ENCODE measurements around the gene CCDC88C. TPM values are rescaled to one million over a fixed set of nuclear protein-coding genes. Genes with fewer than 3 reads are reported as not detected.

Gene CCDC88C
- total RNA-seq, 1 donor from 2014 or later: 12.4 TPM

- Histone ChIP-seq H3K4me3 (ENCODE audit: insufficient read depth, low read depth, low read length) (no peak overlapping the region), H4K20me1 (ENCODE audit: insufficient read depth, low read length) (no peaks in the 10 kb centered on the region), H3K27ac (ENCODE audit: low read depth, low read length) (no peak overlapping the region), H3K9ac (ENCODE audit: low read length) (no peak overlapping the region), H3K9me3 (ENCODE audit: insufficient read depth, low read depth, low read length) (no peaks in the 10 kb centered on the region), H3K36me3 (ENCODE audit: insufficient read depth, low read length) (no peaks in the 10 kb centered on the region), H3K79me2 (ENCODE audit: insufficient read depth, low read length) (no peaks in the 10 kb centered on the region), H3K4me1 (ENCODE audit: insufficient read depth, low read length) (no peaks in the 10 kb centered on the region), H2AFZ (ENCODE audit: low read depth, low read length) (no peak overlapping the region), H3K27me3 (ENCODE audit: insufficient read depth, low read length) (no peaks in the 10 kb centered on the region), H3K4me2 (ENCODE audit: low read length) (no peak overlapping the region)
- Mint-ChIP-seq H3K27me3 (ENCODE audit: low read depth, unreplicated experiment) (peaks cover 2% of the 10 kb centered on the region), H3K4me3 (ENCODE audit: unreplicated experiment) (no peak overlapping the region), H3K36me3 (ENCODE audit: low read depth, unreplicated experiment) (peaks cover 2% of the 10 kb centered on the region), H3K9me3 (ENCODE audit: unreplicated experiment) (no peaks in the 10 kb centered on the region), H3K4me1 (ENCODE audit: low read depth, unreplicated experiment) (no peaks in the 10 kb centered on the region), H3K27ac (ENCODE audit: unreplicated experiment) (no peak overlapping the region)
- FAIRE-seq: no peak
- TF ChIP-seq CTCF (IDR thresholded peaks at IDR 0.05; ENCODE audit: insufficient read depth, low read depth, low read length): no peak
- no peak for TF ChIP-seq EZH2 (IDR thresholded peaks at IDR 0.05; ENCODE audit: insufficient read depth, low read length)
- DNase-seq (ENCODE audit: low read depth): no peak
Measured at GRCh38 chr14:91274796-91275195, 142.8 kb downstream of the CCDC88C start.

DNA sequence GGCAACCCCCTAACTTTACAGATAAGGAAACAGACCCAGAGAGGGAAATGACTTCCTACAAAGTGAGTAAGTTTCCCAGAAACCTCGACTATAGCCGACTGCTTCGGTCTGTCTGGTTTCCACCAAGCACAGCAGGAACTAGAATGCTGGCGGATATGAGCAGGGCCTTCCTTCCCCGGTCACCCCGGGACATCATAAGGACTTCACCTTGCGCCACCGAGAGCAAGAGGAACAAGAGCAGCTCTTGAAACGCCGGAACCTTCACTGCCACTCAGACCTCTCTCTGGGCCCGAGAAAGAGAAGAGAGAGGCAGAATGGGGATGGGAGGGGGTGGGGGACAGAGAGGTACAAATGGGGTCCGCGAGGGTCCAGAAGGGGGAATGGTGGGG, 143.7 kb downstream of the CCDC88C start:
- no peaks in the 10 kb centered on the region for H3K27me3 ChIP-seq (ENCODE audit: insufficient read depth, low read length)
- H3K27me3 Mint-ChIP-seq (ENCODE audit: low read depth, unreplicated experiment): peaks cover 5% of the 10 kb centered on the region
- no peak overlapping the region for H3K4me2 ChIP-seq (ENCODE audit: low read length)
- no peaks in the 10 kb centered on the region for H3K4me1 ChIP-seq (ENCODE audit: insufficient read depth, low read length)
- FAIRE-seq (no peak), DNase-seq (ENCODE audit: low read depth) (no peak)
- H3K36me3 Mint-ChIP-seq (ENCODE audit: low read depth, unreplicated experiment): no peaks in the 10 kb centered on the region
- H3K4me1 Mint-ChIP-seq (ENCODE audit: low read depth, unreplicated experiment): no peaks in the 10 kb centered on the region
- no peaks in the 10 kb centered on the region for H3K36me3 ChIP-seq (ENCODE audit: insufficient read depth, low read length)
- H3K4me3 Mint-ChIP-seq (ENCODE audit: unreplicated experiment): no peak overlapping the region
- no peak overlapping the region for H3K27ac ChIP-seq (ENCODE audit: low read depth, low read length)
- H3K9me3 ChIP-seq (ENCODE audit: insufficient read depth, low read depth, low read length): no peaks in the 10 kb centered on the region
- H3K79me2 ChIP-seq (ENCODE audit: insufficient read depth, low read length): no peaks in the 10 kb centered on the region
- H2AFZ ChIP-seq (ENCODE audit: low read depth, low read length): no peak overlapping the region
- H4K20me1 ChIP-seq (ENCODE audit: insufficient read depth, low read length): no peaks in the 10 kb centered on the region
- no peaks in the 10 kb centered on the region for H3K9me3 Mint-ChIP-seq (ENCODE audit: unreplicated experiment)
- H3K27ac Mint-ChIP-seq (ENCODE audit: unreplicated experiment): no peak overlapping the region
- H3K4me3 ChIP-seq (ENCODE audit: insufficient read depth, low read depth, low read length): no peak overlapping the region
- no peak overlapping the region for H3K9ac ChIP-seq (ENCODE audit: low read length)
- no peak for TF ChIP-seq EZH2 (IDR thresholded peaks at IDR 0.05; ENCODE audit: insufficient read depth, low read length)
- no peak for TF ChIP-seq CTCF (IDR thresholded peaks at IDR 0.05; ENCODE audit: insufficient read depth, low read depth, low read length)

DNA sequence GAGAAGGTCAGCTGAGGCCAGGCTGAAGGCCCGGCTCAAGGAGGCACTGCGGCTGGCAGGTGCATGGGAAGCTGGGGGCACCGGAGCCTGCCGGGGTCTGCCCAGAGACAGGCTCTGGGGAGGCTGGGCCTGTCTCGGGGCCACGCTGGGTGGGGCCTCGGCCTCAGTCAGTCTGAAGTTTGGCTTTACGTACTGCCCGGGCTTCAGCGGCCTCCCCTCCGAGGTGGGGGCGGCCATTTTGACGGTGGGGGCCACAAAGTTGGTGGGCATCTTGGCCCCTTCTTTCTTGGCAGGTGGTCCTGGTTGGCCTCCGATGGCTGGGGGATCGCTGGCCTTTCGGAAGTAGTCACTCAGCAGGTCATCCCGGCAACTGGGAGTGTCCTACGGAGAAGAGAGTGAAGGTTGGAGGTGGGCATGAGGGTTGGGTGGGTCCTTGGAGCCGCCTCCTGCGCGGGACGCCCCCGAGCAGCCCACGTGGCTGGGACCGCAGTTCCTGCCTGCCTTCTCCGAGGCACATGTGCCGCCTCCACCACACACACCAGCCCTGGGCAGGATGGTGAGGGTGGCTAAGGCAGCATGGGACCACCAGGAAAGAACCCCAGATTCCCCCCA, 144.2 kb downstream of the CCDC88C start:
- Histone ChIP-seq H4K20me1 (ENCODE audit: insufficient read depth, low read length) (no peaks in the 10 kb centered on the region), H2AFZ (ENCODE audit: low read depth, low read length) (no peak overlapping the region), H3K27ac (ENCODE audit: low read depth, low read length) (no peak overlapping the region), H3K4me2 (ENCODE audit: low read length) (no peak overlapping the region), H3K36me3 (ENCODE audit: insufficient read depth, low read length) (no peaks in the 10 kb centered on the region), H3K79me2 (ENCODE audit: insufficient read depth, low read length) (no peaks in the 10 kb centered on the region), H3K9ac (ENCODE audit: low read length) (no peak overlapping the region), H3K27me3 (ENCODE audit: insufficient read depth, low read length) (no peaks in the 10 kb centered on the region), H3K4me3 (ENCODE audit: insufficient read depth, low read depth, low read length) (no peak overlapping the region), H3K9me3 (ENCODE audit: insufficient read depth, low read depth, low read length) (no peaks in the 10 kb centered on the region), H3K4me1 (ENCODE audit: insufficient read depth, low read length) (no peaks in the 10 kb centered on the region)
- Mint-ChIP-seq H3K36me3 (ENCODE audit: low read depth, unreplicated experiment) (no peaks in the 10 kb centered on the region), H3K4me3 (ENCODE audit: unreplicated experiment) (no peak overlapping the region), H3K27ac (ENCODE audit: unreplicated experiment) (no peak overlapping the region), H3K4me1 (ENCODE audit: low read depth, unreplicated experiment) (no peaks in the 10 kb centered on the region), H3K27me3 (ENCODE audit: low read depth, unreplicated experiment) (peaks cover 5% of the 10 kb centered on the region), H3K9me3 (ENCODE audit: unreplicated experiment) (no peaks in the 10 kb centered on the region)
- no peak for FAIRE-seq
- TF ChIP-seq CTCF (IDR thresholded peaks at IDR 0.05; ENCODE audit: insufficient read depth, low read depth, low read length): no peak
- TF ChIP-seq EZH2 (IDR thresholded peaks at IDR 0.05; ENCODE audit: insufficient read depth, low read length): no peak
- no peak for DNase-seq (ENCODE audit: low read depth)
